Suprapubic skin (tissue), 4 donors: ENCODE data around the gene C19orf12. TPM values are rescaled to one million over a fixed set of nuclear protein-coding genes. Genes with fewer than 3 reads are reported as not detected.

Experiments
- DNase-seq, 2 donors: peaks; one replicate each; pipeline ENCODE4 v3.0.0-alpha.2; 2019; ENCODE audit warnings: low spot score in 2 of 2
- H3K27ac ChIP-seq: fragments of 200-600 bp; sonication (generic); one replicate; pipeline ENCODE4 v1.5.1; 2019
- H3K27me3 ChIP-seq: fragments of 200-600 bp; sonication (generic); one replicate; pipeline ENCODE4 v1.5.1; 2019
- H3K36me3 ChIP-seq: fragments of 200-600 bp; sonication (generic); one replicate; pipeline ENCODE4 v1.5.1; 2019
- H3K4me1 ChIP-seq: fragments of 200-600 bp; sonication (generic); one replicate; pipeline ENCODE4 v1.5.1; 2019
- H3K4me3 ChIP-seq: fragments of 200-600 bp; sonication (generic); one replicate; pipeline ENCODE4 v1.5.1; 2019; ENCODE audit warnings: mild to moderate bottlenecking
- H3K9me3 ChIP-seq: fragments of 200-600 bp; sonication (generic); one replicate; pipeline ENCODE4 v1.5.1; 2019
- EP300 ChIP-seq: sonication (generic); formaldehyde crosslinking; IDR thresholded peaks from one replicate; pipeline ENCODE4 v1.6.1; 2017; ENCODE audit warnings: antibody characterized with exemption
- POLR2A ChIP-seq, 2 donors: fragments of 450-650 bp; IDR thresholded peaks; one replicate each; pipeline ENCODE4 v1.6.1; 2017; ENCODE audit warnings: antibody characterized with exemption in 2 of 2, mild to moderate bottlenecking in 2 of 2, moderate library complexity in 2 of 2
- POLR2AphosphoS5 ChIP-seq, 3 donors: sonication (generic); formaldehyde crosslinking; IDR thresholded peaks; one replicate each; pipeline ENCODE4 v1.6.1; 2017; ENCODE audit warnings: antibody characterized with exemption in 3 of 3
- WGBS: methylation state at CpG from one replicate; pipeline ENCODE4 v1.1.5; 2018; 5-methylcytosine and 5-hydroxymethylcytosine counted together
- total RNA-seq, 4 donors: library from RNA; depleted of rRNA; stranded (reverse); fragments of >200 nt; gene quantifications; one replicate each; pipeline ENCODE4 v1.1.0, GENCODE V29; 2016
- TF ChIP-seq, protein P1 (sequence below), 2 donors: fragments of 200-600 bp in 1 of 2; fragments of 450-650 bp in 1 of 2; sonication (generic) in 1 of 2; IDR thresholded peaks; one replicate each; pipeline ENCODE4 v1.5.1; 2016 to 2019; ENCODE audit warnings: antibody characterized with exemption in 2 of 2, mild to moderate bottlenecking in 1 of 2, moderate library complexity in 1 of 2

The C19orf12 gene
- total RNA-seq, 4 donors from 2014 or later = 19.6 to 35.8 (median 27.3) TPM

DNA sequence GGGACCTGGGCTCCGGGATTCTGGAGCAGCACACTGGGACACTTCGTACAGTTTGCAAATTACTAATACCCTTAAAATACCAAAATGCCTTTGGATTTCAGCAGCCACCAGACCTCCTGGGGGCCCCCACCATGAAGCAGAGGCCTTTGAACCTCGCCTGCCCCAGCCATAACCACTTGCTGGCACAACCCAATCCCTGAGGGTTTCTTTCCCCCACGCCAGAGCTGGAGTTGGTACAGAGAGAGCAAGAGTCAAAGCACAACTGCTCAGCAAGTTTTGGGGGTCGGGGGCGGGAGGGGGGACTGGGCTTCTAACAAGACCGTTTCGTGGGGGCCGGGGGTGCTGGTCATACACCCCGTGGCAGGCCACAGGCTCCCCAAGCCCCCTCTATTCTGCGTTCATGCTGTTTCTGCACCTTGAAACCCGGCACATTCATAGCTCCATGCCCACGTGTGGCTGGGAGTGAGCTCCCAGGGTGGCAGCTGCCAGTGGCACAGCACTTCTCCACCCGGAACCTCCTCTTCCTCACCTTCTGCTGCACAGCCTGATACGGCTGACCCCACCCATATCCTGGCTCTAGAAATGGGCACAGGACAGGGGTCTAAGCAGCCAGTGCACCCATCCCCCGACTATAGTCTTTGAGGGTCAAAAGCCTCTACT lies 32.7 kb downstream of the C19orf12 start:
- no peak for DNase-seq
- peaks cover 67% of the 10 kb centered on the region for H3K4me1 ChIP-seq
- H3K27me3 ChIP-seq = no peaks in the 10 kb centered on the region
- peak overlapping the region; percentile 65 for H3K27ac ChIP-seq
- H3K36me3 ChIP-seq = no peaks in the 10 kb centered on the region
- WGBS = 75% methylated on average over 14 of the region's 16 CpGs
- TF ChIP-seq EP300 = no peak
- TF ChIP-seq POLR2A (IDR thresholded peaks at IDR 0.05) = no peak
- TF ChIP-seq POLR2AphosphoS5 (IDR thresholded peaks at IDR 0.05) = no peak
- TF ChIP-seq, protein P1, sequence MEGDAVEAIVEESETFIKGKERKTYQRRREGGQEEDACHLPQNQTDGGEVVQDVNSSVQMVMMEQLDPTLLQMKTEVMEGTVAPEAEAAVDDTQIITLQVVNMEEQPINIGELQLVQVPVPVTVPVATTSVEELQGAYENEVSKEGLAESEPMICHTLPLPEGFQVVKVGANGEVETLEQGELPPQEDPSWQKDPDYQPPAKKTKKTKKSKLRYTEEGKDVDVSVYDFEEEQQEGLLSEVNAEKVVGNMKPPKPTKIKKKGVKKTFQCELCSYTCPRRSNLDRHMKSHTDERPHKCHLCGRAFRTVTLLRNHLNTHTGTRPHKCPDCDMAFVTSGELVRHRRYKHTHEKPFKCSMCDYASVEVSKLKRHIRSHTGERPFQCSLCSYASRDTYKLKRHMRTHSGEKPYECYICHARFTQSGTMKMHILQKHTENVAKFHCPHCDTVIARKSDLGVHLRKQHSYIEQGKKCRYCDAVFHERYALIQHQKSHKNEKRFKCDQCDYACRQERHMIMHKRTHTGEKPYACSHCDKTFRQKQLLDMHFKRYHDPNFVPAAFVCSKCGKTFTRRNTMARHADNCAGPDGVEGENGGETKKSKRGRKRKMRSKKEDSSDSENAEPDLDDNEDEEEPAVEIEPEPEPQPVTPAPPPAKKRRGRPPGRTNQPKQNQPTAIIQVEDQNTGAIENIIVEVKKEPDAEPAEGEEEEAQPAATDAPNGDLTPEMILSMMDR (IDR thresholded peaks at IDR 0.05) = no peak
- no peaks in the 10 kb centered on the region for H3K9me3 ChIP-seq
- no peak overlapping the region for H3K4me3 ChIP-seq

DNA sequence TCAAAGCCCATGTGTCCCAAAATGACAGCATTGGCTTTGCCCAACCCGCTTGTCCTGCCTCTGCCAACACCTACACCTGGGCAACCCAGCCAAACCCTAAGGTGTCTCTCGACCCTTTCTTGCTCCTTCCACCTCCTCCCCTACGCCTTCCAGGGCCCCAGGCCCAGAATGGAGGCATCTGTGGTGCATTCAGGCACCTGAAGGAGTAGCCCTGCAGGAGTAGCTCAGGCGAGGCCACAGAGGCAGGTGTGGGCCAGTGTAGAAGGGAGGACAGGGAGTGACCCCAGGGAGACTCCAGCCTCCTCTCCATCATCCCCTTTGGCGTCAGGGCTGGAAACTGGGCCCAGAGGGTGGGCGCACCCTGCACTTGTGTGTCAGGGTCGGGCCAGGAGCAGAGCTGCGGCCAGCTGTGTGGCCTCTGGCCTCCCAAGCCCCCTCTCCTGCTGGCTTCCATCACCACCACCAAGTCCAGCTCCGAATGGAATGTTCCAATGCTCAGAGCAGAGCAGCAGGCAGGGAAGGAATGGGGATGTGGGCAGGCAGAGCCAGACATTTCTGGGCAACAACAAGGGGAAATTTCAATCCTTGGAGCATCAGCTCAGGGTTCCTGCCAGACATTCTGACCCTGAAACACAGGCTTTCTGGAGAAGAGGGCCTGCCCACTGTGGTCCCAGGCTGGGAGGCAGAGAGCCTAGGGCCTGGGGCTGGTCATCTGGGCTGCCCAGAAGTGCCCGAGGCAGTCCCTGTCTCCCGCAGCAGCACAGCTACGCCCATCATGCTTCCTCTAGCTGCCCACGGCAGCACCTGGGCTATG lies 33.4 kb downstream of the C19orf12 start:
- H3K36me3 ChIP-seq = no peaks in the 10 kb centered on the region
- DNase-seq = no peak
- no peak for TF ChIP-seq EP300
- TF ChIP-seq POLR2A (IDR thresholded peaks at IDR 0.05) = no peak
- TF ChIP-seq, protein P1 (IDR thresholded peaks at IDR 0.05) = no peak
- no peak for TF ChIP-seq POLR2AphosphoS5 (IDR thresholded peaks at IDR 0.05)
- no peaks in the 10 kb centered on the region for H3K9me3 ChIP-seq
- peaks cover 73% of the 10 kb centered on the region for H3K4me1 ChIP-seq
- no peaks in the 10 kb centered on the region for H3K27me3 ChIP-seq
- peak overlapping the region; percentile 65 for H3K27ac ChIP-seq
- WGBS = 51% methylated on average over 7 of the region's 13 CpGs
- H3K4me3 ChIP-seq = no peak overlapping the region

DNA sequence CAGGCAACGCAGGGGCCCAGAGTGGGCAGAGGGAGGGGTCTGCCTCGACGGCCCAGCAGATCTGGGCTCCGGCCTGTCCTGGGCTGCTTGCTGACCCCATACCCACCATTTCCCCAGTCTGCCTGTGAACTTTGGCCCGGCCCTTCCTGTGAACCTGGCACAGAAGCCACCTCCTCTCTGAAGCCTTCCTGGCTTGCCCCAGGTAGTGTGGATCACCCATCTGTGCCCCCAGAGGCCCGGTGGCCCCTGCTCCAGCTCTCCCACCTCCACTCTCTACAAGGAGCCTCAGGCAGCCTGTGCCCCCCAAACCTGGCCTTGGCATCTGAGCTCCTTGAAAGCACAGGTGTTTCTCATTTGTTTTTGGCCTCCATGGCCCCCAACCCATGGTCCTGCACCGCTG lies 34.1 kb downstream of the C19orf12 start:
- H3K4me3 ChIP-seq = no peak overlapping the region
- TF ChIP-seq EP300 = no peak
- TF ChIP-seq, protein P1 (IDR thresholded peaks at IDR 0.05) = no peak
- TF ChIP-seq POLR2AphosphoS5 (IDR thresholded peaks at IDR 0.05) = no peak
- no peak for TF ChIP-seq POLR2A (IDR thresholded peaks at IDR 0.05)

DNA sequence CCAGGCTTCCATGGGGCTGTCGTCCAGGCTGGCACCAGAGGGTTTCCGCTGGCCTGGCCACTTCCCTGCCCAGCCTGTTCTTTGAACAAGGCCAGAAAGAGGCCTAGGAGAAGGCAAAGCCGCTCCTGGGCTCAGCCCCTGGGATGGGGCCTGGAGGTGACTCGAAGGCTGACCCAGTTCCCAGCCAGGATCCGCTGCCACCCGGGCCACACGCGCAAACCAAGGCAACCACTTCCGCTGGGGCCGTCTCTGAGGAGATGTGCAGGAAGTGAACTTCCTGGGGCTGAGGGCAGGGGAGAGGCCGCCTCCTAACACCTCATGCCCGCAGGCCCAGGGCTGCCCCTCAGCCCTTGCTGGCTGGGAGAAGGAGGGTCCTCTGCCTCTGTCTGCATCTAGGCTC lies 34.6 kb downstream of the C19orf12 start:
- Histone ChIP-seq H3K9me3 (no peaks in the 10 kb centered on the region), H3K4me3 (no peak overlapping the region), H3K36me3 (peaks cover 6% of the 10 kb centered on the region), H3K27me3 (no peaks in the 10 kb centered on the region), H3K27ac (peak overlapping the region; percentile 65), H3K4me1 (peaks cover 77% of the 10 kb centered on the region)
- peak in 1 of 2 donors; percentile 66 for DNase-seq
- TF ChIP-seq, protein P1 (IDR thresholded peaks at IDR 0.05) = no peak
- no peak for TF ChIP-seq POLR2A (IDR thresholded peaks at IDR 0.05)
- no peak for TF ChIP-seq POLR2AphosphoS5 (IDR thresholded peaks at IDR 0.05)
- no peak for TF ChIP-seq EP300
- WGBS = 70% methylated on average over 12 of the region's 12 CpGs

More for the DNA sequence above, 34.1 kb downstream of the C19orf12 start:
- 71% methylated on average over 3 of the region's 7 CpGs for WGBS
- Histone ChIP-seq H3K27me3 (no peaks in the 10 kb centered on the region), H3K27ac (peak overlapping the region; percentile 65), H3K36me3 (peaks cover under 1% of the 10 kb centered on the region), H3K9me3 (no peaks in the 10 kb centered on the region), H3K4me1 (peaks cover 74% of the 10 kb centered on the region)
- DNase-seq = no peak

DNA sequence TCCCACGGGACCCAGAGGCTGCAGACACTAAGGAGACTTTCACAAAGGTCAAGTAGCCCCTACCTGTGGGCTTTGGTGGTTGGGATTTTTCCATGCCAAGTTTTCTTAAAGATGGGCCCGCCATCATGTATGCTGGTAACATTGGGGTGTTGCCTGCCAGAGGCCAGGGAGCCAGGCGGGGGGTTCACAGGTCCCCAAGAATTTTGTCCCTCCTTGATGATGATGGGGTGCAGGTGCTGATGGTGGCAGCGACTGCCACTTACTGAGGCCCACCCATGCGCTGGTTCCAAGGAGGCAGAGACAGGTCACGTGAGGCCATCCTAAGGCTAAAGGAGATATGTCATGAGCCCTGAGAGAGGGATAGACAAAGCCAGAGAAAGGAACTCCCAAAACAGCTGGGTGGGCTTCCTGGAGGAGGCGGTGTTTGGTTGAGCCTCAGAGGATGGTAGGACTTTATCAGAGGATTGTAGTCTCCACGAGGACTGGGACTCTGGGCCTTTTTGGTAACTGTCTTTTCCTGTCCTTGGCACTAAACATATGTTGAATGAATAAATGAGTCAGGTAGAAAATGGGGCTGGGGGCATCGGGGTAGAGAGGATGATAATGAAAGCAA lies 35.4 kb downstream of the C19orf12 start:
- Histone ChIP-seq H3K36me3 (peaks cover 13% of the 10 kb centered on the region), H3K4me3 (no peak overlapping the region), H3K9me3 (no peaks in the 10 kb centered on the region), H3K27ac (peak overlapping the region; percentile 65), H3K27me3 (no peaks in the 10 kb centered on the region), H3K4me1 (peaks cover 72% of the 10 kb centered on the region)
- WGBS = 82% methylated on average over 5 of the region's 9 CpGs
- TF ChIP-seq, protein P1 (IDR thresholded peaks at IDR 0.05) = no peak
- TF ChIP-seq POLR2A (IDR thresholded peaks at IDR 0.05) = no peak
- TF ChIP-seq EP300 = no peak
- no peak for TF ChIP-seq POLR2AphosphoS5 (IDR thresholded peaks at IDR 0.05)
- no peak for DNase-seq
